Nephron progenitor cell (in vitro differentiated cells): ENCODE measurements around the gene NHERF1.

ENCODE experiments used
- DNase-seq: peaks from one replicate; pipeline ENCODE4 v3.0.0; 2021
- H3K27ac Mint-ChIP-seq: 2 replicates; pipeline ENCODE4 v1.8.0; 2021; ENCODE audit warnings: mild to moderate bottlenecking, moderate library complexity, mixed read lengths
- H3K27me3 Mint-ChIP-seq: 2 replicates; pipeline ENCODE4 v1.8.0; 2021; ENCODE audit warnings: mild to moderate bottlenecking, low read depth, mixed read lengths; ENCODE audit not compliant: poor library complexity
- H3K36me3 Mint-ChIP-seq: 2 replicates; pipeline ENCODE4 v1.8.0; 2021; ENCODE audit warnings: low read depth, mixed read lengths
- H3K4me1 Mint-ChIP-seq: 2 replicates; pipeline ENCODE4 v1.8.0; 2021; ENCODE audit warnings: mixed read lengths
- H3K4me3 Mint-ChIP-seq: 2 replicates; pipeline ENCODE4 v1.8.0; 2021; ENCODE audit warnings: mild to moderate bottlenecking, moderate library complexity, mixed read lengths
- H3K9me3 Mint-ChIP-seq: 2 replicates; pipeline ENCODE4 v1.8.0; 2021; ENCODE audit warnings: mild to moderate bottlenecking, moderate library complexity, mixed read lengths
- TF ChIP-seq, protein P1 (sequence below): fragments of 200-600 bp; sonication (generic); IDR thresholded peaks from 2 replicates; pipeline ENCODE4 v1.5.0; 2021; ENCODE audit warnings: antibody characterized with exemption

The NHERF1 gene

DNA sequence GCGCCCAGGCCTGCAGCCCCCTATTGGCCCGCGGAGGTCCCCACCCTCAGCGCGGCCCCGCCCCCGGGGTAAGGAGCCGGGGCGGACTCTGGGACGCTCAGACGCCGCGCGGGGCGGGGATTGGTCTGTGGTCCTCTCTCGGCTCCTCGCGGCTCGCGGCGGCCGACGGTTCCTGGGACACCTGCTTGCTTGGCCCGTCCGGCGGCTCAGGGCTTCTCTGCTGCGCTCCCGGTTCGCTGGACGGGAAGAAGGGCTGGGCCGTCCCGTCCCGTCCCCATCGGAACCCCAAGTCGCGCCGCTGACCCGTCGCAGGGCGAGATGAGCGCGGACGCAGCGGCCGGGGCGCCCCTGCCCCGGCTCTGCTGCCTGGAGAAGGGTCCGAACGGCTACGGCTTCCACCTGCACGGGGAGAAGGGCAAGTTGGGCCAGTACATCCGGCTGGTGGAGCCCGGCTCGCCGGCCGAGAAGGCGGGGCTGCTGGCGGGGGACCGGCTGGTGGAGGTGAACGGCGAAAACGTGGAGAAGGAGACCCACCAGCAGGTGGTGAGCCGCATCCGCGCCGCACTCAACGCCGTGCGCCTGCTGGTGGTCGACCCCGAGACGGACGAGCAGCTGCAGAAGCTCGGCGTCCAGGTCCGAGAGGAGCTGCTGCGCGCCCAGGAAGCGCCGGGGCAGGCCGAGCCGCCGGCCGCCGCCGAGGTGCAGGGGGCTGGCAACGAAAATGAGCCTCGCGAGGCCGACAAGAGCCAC is at the start of gene NHERF1:
Gene NHERF1 (plus strand): TSS at position 100 of the 750 bp plus-strand sequence. CDS start 219 bp downstream, at position 319.
- TF ChIP-seq, protein P1, sequence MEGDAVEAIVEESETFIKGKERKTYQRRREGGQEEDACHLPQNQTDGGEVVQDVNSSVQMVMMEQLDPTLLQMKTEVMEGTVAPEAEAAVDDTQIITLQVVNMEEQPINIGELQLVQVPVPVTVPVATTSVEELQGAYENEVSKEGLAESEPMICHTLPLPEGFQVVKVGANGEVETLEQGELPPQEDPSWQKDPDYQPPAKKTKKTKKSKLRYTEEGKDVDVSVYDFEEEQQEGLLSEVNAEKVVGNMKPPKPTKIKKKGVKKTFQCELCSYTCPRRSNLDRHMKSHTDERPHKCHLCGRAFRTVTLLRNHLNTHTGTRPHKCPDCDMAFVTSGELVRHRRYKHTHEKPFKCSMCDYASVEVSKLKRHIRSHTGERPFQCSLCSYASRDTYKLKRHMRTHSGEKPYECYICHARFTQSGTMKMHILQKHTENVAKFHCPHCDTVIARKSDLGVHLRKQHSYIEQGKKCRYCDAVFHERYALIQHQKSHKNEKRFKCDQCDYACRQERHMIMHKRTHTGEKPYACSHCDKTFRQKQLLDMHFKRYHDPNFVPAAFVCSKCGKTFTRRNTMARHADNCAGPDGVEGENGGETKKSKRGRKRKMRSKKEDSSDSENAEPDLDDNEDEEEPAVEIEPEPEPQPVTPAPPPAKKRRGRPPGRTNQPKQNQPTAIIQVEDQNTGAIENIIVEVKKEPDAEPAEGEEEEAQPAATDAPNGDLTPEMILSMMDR, result peak; percentile 8
- H3K36me3 Mint-ChIP-seq, result peaks cover 10% of the 10 kb centered on the region
- DNase-seq, result peak; percentile 98
- peaks cover 83% of the 10 kb centered on the region for H3K4me1 Mint-ChIP-seq
- no peaks in the 10 kb centered on the region for H3K9me3 Mint-ChIP-seq
- H3K27ac Mint-ChIP-seq, result peak within 1 kb of the TSS; percentile 97
- H3K4me3 Mint-ChIP-seq, result peak within 1 kb of the TSS; percentile 100
- peaks cover 3% of the 10 kb centered on the region for H3K27me3 Mint-ChIP-seq

DNA sequence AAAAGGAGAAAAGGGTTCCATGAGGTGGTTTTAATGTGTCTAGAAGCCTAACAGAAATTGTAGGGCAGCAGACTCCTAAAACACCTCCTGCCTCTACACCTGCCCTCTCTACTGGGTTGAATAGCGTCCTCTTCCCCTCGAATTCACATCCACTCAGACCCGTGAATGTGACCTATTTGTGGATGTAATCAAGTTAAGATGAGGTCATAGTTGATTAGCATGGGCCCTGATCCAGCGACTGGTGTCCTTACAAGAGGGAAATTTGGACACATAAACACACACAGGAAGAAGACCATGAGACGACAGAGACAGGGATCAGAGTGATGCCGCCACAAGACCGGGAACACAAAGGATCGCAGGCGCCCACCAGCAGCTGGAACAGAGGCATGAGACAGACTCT is 49.2 kb upstream of the NHERF1 start:
- TF ChIP-seq, protein P1, result no peak
- H3K36me3 Mint-ChIP-seq, result no peaks in the 10 kb centered on the region
- peaks cover 68% of the 10 kb centered on the region for H3K27me3 Mint-ChIP-seq
- peaks cover 4% of the 10 kb centered on the region for H3K4me1 Mint-ChIP-seq
- H3K4me3 Mint-ChIP-seq, result no peak overlapping the region
- no peaks in the 10 kb centered on the region for H3K9me3 Mint-ChIP-seq
- no peak overlapping the region for H3K27ac Mint-ChIP-seq
- DNase-seq, result no peak

DNA sequence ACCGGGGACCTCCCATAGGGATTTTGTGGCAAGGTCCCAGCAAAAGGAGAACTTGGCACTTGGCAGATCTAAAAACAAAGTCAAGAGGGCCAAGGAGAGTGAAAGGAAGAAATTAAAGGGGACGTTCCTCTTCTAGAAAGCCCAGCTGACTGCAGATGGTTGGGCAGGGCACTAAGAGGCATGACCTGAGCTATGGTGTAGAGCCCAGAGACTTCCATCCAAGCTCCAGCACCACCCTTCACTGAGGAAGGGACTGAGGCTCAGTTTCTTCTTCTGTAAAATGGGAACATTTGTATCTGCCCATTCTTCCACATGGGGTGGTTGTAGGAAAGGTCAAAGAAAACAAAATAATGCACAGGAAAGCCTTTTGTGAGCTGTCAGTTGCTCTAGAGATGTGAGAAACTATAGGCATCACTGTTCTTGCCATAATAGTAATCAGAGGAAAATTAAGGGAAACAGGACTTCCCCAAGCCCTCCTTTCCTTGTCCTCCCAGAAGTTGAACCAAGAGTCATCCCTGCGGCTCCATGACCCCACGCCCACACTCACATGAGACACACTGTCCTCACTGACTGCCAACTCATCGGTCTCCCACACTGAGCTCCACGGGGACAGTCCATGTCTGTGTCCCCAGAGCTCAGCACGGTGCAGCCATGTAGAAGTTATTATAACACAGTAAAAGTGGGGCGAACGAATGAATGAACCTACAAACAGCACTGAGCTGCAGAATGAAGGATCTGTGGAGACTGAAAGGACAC is 46.1 kb upstream of the NHERF1 start:
- DNase-seq, result no peak
- H3K4me1 Mint-ChIP-seq, result peaks cover 13% of the 10 kb centered on the region
- no peaks in the 10 kb centered on the region for H3K36me3 Mint-ChIP-seq
- H3K27ac Mint-ChIP-seq, result no peak overlapping the region
- peaks cover 50% of the 10 kb centered on the region for H3K27me3 Mint-ChIP-seq
- no peaks in the 10 kb centered on the region for H3K9me3 Mint-ChIP-seq
- TF ChIP-seq, protein P1, result no peak
- no peak overlapping the region for H3K4me3 Mint-ChIP-seq

DNA sequence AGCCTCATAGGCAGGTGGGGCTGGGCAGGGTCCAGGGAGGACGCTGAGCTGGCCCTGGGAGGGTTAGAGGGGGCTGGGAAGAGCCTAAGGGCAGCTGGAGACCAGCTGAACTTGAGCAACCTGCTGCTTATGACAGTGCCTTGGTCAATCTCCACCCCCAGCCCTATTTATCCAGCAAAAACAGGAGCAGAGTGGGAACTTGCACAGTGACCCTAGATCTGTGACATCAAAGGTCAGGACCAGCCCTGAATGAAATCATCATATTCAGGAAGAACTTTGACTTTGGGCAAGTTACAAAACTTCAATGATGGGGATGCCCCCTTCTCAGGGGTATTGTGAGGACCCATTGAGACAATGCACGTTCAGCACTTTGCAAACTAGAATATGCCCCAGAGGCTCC is 45.1 kb upstream of the NHERF1 start:
- H3K4me3 Mint-ChIP-seq, result no peak overlapping the region
- peaks cover 13% of the 10 kb centered on the region for H3K4me1 Mint-ChIP-seq
- peaks cover 2% of the 10 kb centered on the region for H3K9me3 Mint-ChIP-seq
- H3K27me3 Mint-ChIP-seq, result peaks cover 50% of the 10 kb centered on the region
- TF ChIP-seq, protein P1, result no peak
- DNase-seq, result no peak
- no peaks in the 10 kb centered on the region for H3K36me3 Mint-ChIP-seq
- no peak overlapping the region for H3K27ac Mint-ChIP-seq

DNA sequence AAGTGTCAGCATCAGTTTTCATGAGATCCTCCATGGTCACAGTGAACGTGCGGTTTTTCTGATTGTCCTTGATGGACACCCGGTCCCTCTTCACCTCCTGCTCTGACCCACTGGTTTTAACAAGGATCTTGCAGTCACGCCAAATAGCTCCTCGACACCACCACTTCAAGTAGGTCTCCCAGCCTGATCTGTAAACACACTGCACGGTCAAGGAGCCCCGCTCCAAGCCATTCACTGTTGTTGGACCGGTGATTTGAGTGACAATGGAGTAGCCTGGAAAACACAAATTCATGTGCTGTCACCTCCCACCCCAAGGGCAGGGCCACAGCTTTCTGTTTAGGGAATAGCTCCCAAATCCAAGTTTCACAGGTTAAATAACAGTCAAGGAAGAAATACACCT is 43.9 kb upstream of the NHERF1 start:
- H3K36me3 Mint-ChIP-seq, result no peaks in the 10 kb centered on the region
- TF ChIP-seq, protein P1, result no peak
- H3K4me1 Mint-ChIP-seq, result peaks cover 13% of the 10 kb centered on the region
- peaks cover 3% of the 10 kb centered on the region for H3K9me3 Mint-ChIP-seq
- no peak for DNase-seq
- no peak overlapping the region for H3K4me3 Mint-ChIP-seq
- peaks cover 46% of the 10 kb centered on the region for H3K27me3 Mint-ChIP-seq
- H3K27ac Mint-ChIP-seq, result no peak overlapping the region
